BLaER1 treated with 17β-estradiol and CSF1 and Interleukin-3, amounts not matched to agents 10 nM and 100 nM (cell line): Measurements from ENCODE around the gene PLA2G4E.

Experiments
- H3K27ac ChIP-seq, 11 experiments: shearing (Covaris generic); formaldehyde crosslinking; 2 replicates each; pipeline ENCODE4 v1.8.1; 2022
- H3K27me3 ChIP-seq, 11 experiments: shearing (Covaris generic); formaldehyde crosslinking; 2 replicates each; pipeline ENCODE4 v1.8.1; 2022
- H3K36me3 ChIP-seq, 11 experiments: shearing (Covaris generic); formaldehyde crosslinking; 2 replicates each; pipeline ENCODE4 v1.8.1; 2022
- H3K4me1 ChIP-seq, 10 experiments: shearing (Covaris generic); formaldehyde crosslinking; 2 replicates each; pipeline ENCODE4 v1.8.1; 2022
- H3K4me2 ChIP-seq, 11 experiments: shearing (Covaris generic); formaldehyde crosslinking; 2 replicates each; pipeline ENCODE4 v1.8.1; 2022
- H3K4me3 ChIP-seq, 10 experiments: shearing (Covaris generic); formaldehyde crosslinking; 2 replicates each; pipeline ENCODE4 v1.8.1; 2022
- H3K9ac ChIP-seq, 11 experiments: shearing (Covaris generic); formaldehyde crosslinking; 2 replicates each; pipeline ENCODE4 v1.8.1; 2022
- H3K9me3 ChIP-seq, 11 experiments: shearing (Covaris generic); formaldehyde crosslinking; replicated peaks in 1 of 11; 2 replicates each; pipeline ENCODE4 v1.8.1; 2022
- H4K20me1 ChIP-seq, 11 experiments: shearing (Covaris generic); formaldehyde crosslinking; 2 replicates each; pipeline ENCODE4 v1.8.1; 2022
- Cebpa-rat ChIP-seq, 11 experiments: shearing (Covaris generic); IDR thresholded peaks; 2 replicates each; pipeline ENCODE4 v1.8.1; 2022

The PLA2G4E gene

GRCh38 chr15:41979493-41980266 is 41.2 kb downstream of the PLA2G4E start:
- Histone ChIP-seq H3K27me3 (no peaks in the 10 kb centered on the region), H3K9ac (no peak overlapping the region), H3K4me1 (peaks cover 0 to 14% (median 0%) of the 10 kb centered on the region in 10 experiments; a peak in 5 of 20 replicates), H3K4me3 (no peak overlapping the region), H3K36me3 (no peaks in the 10 kb centered on the region), H4K20me1 (no peaks in the 10 kb centered on the region), H3K27ac (no peak overlapping the region), H3K4me2 (no peak overlapping the region), H3K9me3 (no peaks in the 10 kb centered on the region)
- no peak for TF ChIP-seq Cebpa-rat (IDR thresholded peaks at IDR 0.05)

- Histone ChIP-seq H3K4me3 (no peak overlapping the region), H4K20me1 (no peaks in the 10 kb centered on the region), H3K9me3 (no peaks in the 10 kb centered on the region), H3K9ac (no peak overlapping the region), H3K4me1 (peaks cover 0 to 14% (median 0%) of the 10 kb centered on the region in 10 experiments; a peak in 6 of 20 replicates), H3K27me3 (no peaks in the 10 kb centered on the region), H3K27ac (no peak overlapping the region), H3K4me2 (no peak overlapping the region), H3K36me3 (no peaks in the 10 kb centered on the region)
- TF ChIP-seq Cebpa-rat (IDR thresholded peaks at IDR 0.05), result no peak
Measured at GRCh38 chr15:41978534-41978933, 42.3 kb downstream of the PLA2G4E start.

- H3K4me3 ChIP-seq, result no peak overlapping the region
- H3K9me3 ChIP-seq, result no peaks in the 10 kb centered on the region
- no peak overlapping the region for H3K9ac ChIP-seq
- H3K4me1 ChIP-seq, result peaks cover 4 to 21% (median 5%) of the 10 kb centered on the region in 10 experiments; a peak in 14 of 20 replicates
- H3K4me2 ChIP-seq, result no peak overlapping the region
- TF ChIP-seq Cebpa-rat (IDR thresholded peaks at IDR 0.05), result no peak
- H3K36me3 ChIP-seq, result no peaks in the 10 kb centered on the region
- no peaks in the 10 kb centered on the region for H4K20me1 ChIP-seq
- no peak overlapping the region for H3K27ac ChIP-seq
- no peaks in the 10 kb centered on the region for H3K27me3 ChIP-seq
Measured at GRCh38 chr15:41977757-41978383, 43.0 kb downstream of the PLA2G4E start.

GRCh38 chr15:41975669-41976068 is 45.2 kb downstream of the PLA2G4E start:
- no peaks in the 10 kb centered on the region for H3K9me3 ChIP-seq
- no peak for TF ChIP-seq Cebpa-rat (IDR thresholded peaks at IDR 0.05)
- no peaks in the 10 kb centered on the region for H3K27me3 ChIP-seq

GRCh38 chr15:41974041-41974440 is 46.8 kb downstream of the PLA2G4E start:
- H3K9me3 ChIP-seq, result no peaks in the 10 kb centered on the region
- H3K36me3 ChIP-seq, result no peaks in the 10 kb centered on the region
- peaks cover 30 to 35% (median 32%) of the 10 kb centered on the region in 10 experiments for H3K4me1 ChIP-seq
- H3K4me3 ChIP-seq, result no peak overlapping the region
- H3K27ac ChIP-seq, result no peak overlapping the region
- H3K4me2 ChIP-seq, result no peak overlapping the region
- H4K20me1 ChIP-seq, result peaks cover 0 to 7% (median 0%) of the 10 kb centered on the region in 11 experiments; a peak in 6 of 22 replicates
- H3K9ac ChIP-seq, result no peak overlapping the region
- no peaks in the 10 kb centered on the region for H3K27me3 ChIP-seq
- no peak for TF ChIP-seq Cebpa-rat (IDR thresholded peaks at IDR 0.05)

More at GRCh38 chr15:41975669-41976068, 45.2 kb downstream of the PLA2G4E start:
- Histone ChIP-seq H3K36me3 (no peaks in the 10 kb centered on the region), H3K4me1 (peaks cover 14 to 19% (median 16%) of the 10 kb centered on the region in 10 experiments), H3K27ac (no peak overlapping the region), H3K4me2 (no peak overlapping the region), H4K20me1 (peaks cover 0 to 7% (median 0%) of the 10 kb centered on the region in 11 experiments; a peak in 5 of 22 replicates), H3K9ac (no peak overlapping the region), H3K4me3 (no peak overlapping the region)

- Histone ChIP-seq H3K4me3 (peak within 1 kb of the TSS; percentile 76 to 96 (median 89)), H3K36me3 (no peaks in the 10 kb centered on the region), H3K9me3 (no peaks in the 10 kb centered on the region), H3K27me3 (no peaks in the 10 kb centered on the region), H3K4me1 (peaks cover 42 to 49% (median 46%) of the 10 kb centered on the region in 10 experiments), H3K27ac (peak within 1 kb of the TSS; percentile 62 to 79 (median 71)), H3K4me2 (peak within 1 kb of the TSS; percentile 77 to 99 (median 94)), H4K20me1 (peaks cover 0 to 7% (median 0%) of the 10 kb centered on the region in 11 experiments; a peak in 6 of 22 replicates), H3K9ac (peak within 1 kb of the TSS; percentile 72 to 85 (median 84))
- TF ChIP-seq Cebpa-rat (IDR thresholded peaks at IDR 0.05), result no peak
Measured at GRCh38 chr15:41972253-41973242, 48.3 kb downstream of the PLA2G4E start, which contains the start of gene EHD4. Gene EHD4 (minus strand): TSS chr15:41972557. CDS start chr15:41972494, 63 bp downstream.

GRCh38 chr15:41971895-41972252 is 49.0 kb downstream of the PLA2G4E start:
- H3K36me3 ChIP-seq, result no peaks in the 10 kb centered on the region
- peaks cover 49 to 55% (median 53%) of the 10 kb centered on the region in 10 experiments for H3K4me1 ChIP-seq
- no peaks in the 10 kb centered on the region for H3K27me3 ChIP-seq
- peaks cover 0 to 7% (median 0%) of the 10 kb centered on the region in 11 experiments; a peak in 6 of 22 replicates for H4K20me1 ChIP-seq
- H3K9ac ChIP-seq, result peak overlapping the region; percentile 72 to 85 (median 84)
- peak overlapping the region; percentile 76 to 96 (median 89) for H3K4me3 ChIP-seq
- no peaks in the 10 kb centered on the region for H3K9me3 ChIP-seq
- TF ChIP-seq Cebpa-rat (IDR thresholded peaks at IDR 0.05), result no peak
- peak overlapping the region; percentile 62 to 79 (median 71) for H3K27ac ChIP-seq
- peak overlapping the region; percentile 77 to 99 (median 94) for H3K4me2 ChIP-seq

- Histone ChIP-seq H3K9me3 (no peaks in the 10 kb centered on the region), H3K27me3 (no peaks in the 10 kb centered on the region), H3K4me1 (peaks cover 55 to 61% (median 59%) of the 10 kb centered on the region in 10 experiments), H3K27ac (peak overlapping the region; percentile 62 to 96 (median 71); a peak in 21 of 22 replicates), H3K4me3 (peak overlapping the region; percentile 76 to 96 (median 89)), H3K36me3 (no peaks in the 10 kb centered on the region), H4K20me1 (peaks cover 0 to 7% (median 0%) of the 10 kb centered on the region in 11 experiments; a peak in 6 of 22 replicates), H3K4me2 (peak overlapping the region; percentile 77 to 99 (median 94)), H3K9ac (peak overlapping the region; percentile 72 to 85 (median 84))
- TF ChIP-seq Cebpa-rat (IDR thresholded peaks at IDR 0.05), result no peak
Measured at GRCh38 chr15:41971089-41971894, 49.5 kb downstream of the PLA2G4E start.
